GM12878 (cell line): ENCODE measurements around the gene CDYL. TPM values are rescaled to one million over a fixed set of nuclear protein-coding genes. Genes with fewer than 3 reads are reported as not detected.

Experiments used
- ATAC-seq: fragments of 200-7000 bp; cut with Tn5 transposase; 3 replicates; pipeline ENCODE4 v1.9.1; 2020; ENCODE audit warnings: mild to moderate bottlenecking, moderate library complexity
- BruUV-seq: library from RNA; stranded (reverse); fragments of 400-500 nt; replicated peaks from 2 replicates; lab custom pipeline; 2021; lab: Mats Ljungman, UMichigan
- CTCF ChIA-PET: fragments of 300-600 bp; sonication (Branson Sonifier 250); formaldehyde crosslinking; extraction: SDS; loops from one replicate; lab custom pipeline; 2021; ENCODE audit warnings: inconsistent platforms; lab: Yijun Ruan, JAX
- POLR2A ChIA-PET: fragments of 350-600 bp; formaldehyde crosslinking; extraction: SDS; loops from one replicate; lab custom pipeline; 2021; ENCODE audit warnings: inconsistent platforms; lab: Charles Lee
- RAD21 ChIA-PET: fragments of 300-600 bp; sonication (Branson Sonifier 250); formaldehyde crosslinking; loops from one replicate; lab custom pipeline; 2023; ENCODE audit warnings: antibody characterized with exemption; ENCODE audit not compliant: unreplicated experiment; lab: Charles Lee
- SMC1A ChIA-PET: fragments of 300-600 bp; sonication (Branson Sonifier 250); formaldehyde crosslinking; loops from one replicate; lab custom pipeline; 2023; ENCODE audit not compliant: unreplicated experiment, uncharacterized antibody; lab: Charles Lee
- DNase-seq: peaks from one replicate; pipeline ENCODE4 v3.0.0-alpha.2; 2011; ENCODE audit warnings: low read depth, low spot score
- FAIRE-seq: peaks from 3 replicates; lab custom pipeline; 2011; peaks lifted over from hg19 to GRCh38; lab: Jason Lieb, UNC
- H2AFZ ChIP-seq: 2 replicates; pipeline ENCODE4 v1.6.0; 2011; ENCODE audit warnings: low read depth, low read length, control low read depth; ENCODE audit not compliant: control insufficient read depth
- H3K27ac ChIP-seq: 2 replicates; pipeline ENCODE4 v1.5.1; 2011; ENCODE audit warnings: control low read depth; ENCODE audit not compliant: control insufficient read depth, insufficient read depth
- H3K27me3 ChIP-seq, 2 experiments: replicated peaks in 1 of 2; 2 replicates each; pipeline versions ENCODE4 v1.6.0 to v1.6.1; 2011; ENCODE audit warnings: low read length in 1 of 2; ENCODE audit not compliant: control insufficient read depth in 2 of 2, insufficient read depth in 2 of 2
- H3K36me3 ChIP-seq, 2 experiments: 2 replicates each; pipeline ENCODE4 v1.5.1; 2011; ENCODE audit warnings: low read length in 1 of 2; ENCODE audit not compliant: control insufficient read depth in 2 of 2, insufficient read depth in 2 of 2
- H3K4me1 ChIP-seq: 2 replicates; pipeline ENCODE4 v1.6.1; 2011; ENCODE audit warnings: mild to moderate bottlenecking, low read length, moderate library complexity, mixed read lengths; ENCODE audit not compliant: control insufficient read depth, insufficient read depth
- H3K4me2 ChIP-seq: 2 replicates; pipeline ENCODE4 v1.6.0; 2011; ENCODE audit warnings: control low read depth; ENCODE audit not compliant: control insufficient read depth, insufficient read depth
- H3K4me3 ChIP-seq: fragments of 200-600 bp; sonication (generic); 2 replicates; pipeline ENCODE4 v1.5.1; 2016
- H3K79me2 ChIP-seq: 2 replicates; pipeline ENCODE4 v1.6.0; 2011; ENCODE audit warnings: low read length; ENCODE audit not compliant: control insufficient read depth, insufficient read depth
- H3K9ac ChIP-seq: 2 replicates; pipeline ENCODE4 v1.8.0; 2011; ENCODE audit warnings: low read length, control low read depth, mixed read lengths; ENCODE audit not compliant: control insufficient read depth, insufficient read depth
- H3K9me3 ChIP-seq: replicated peaks from 3 replicates; pipeline ENCODE4 v1.5.1; 2011; ENCODE audit warnings: mild to moderate bottlenecking, low read length; ENCODE audit not compliant: control insufficient read depth, insufficient read depth
- H4K20me1 ChIP-seq: 2 replicates; pipeline ENCODE4 v1.6.0; 2011; ENCODE audit not compliant: control insufficient read depth, insufficient read depth
- CTCF ChIP-seq, 3 experiments: IDR thresholded peaks in 2 of 3; conservative IDR thresholded peaks in 1 of 3; 2 replicates each; pipeline ENCODE4 v1.5.1; 2011; ENCODE audit warnings: low read depth in 3 of 3, low read length in 3 of 3, mild to moderate bottlenecking in 3 of 3, control low read depth in 2 of 3, moderate library complexity in 2 of 3, inconsistent platforms in 1 of 3, mixed read lengths in 1 of 3; ENCODE audit not compliant: control insufficient read depth in 2 of 3, insufficient read depth in 1 of 3; ENCODE audit errors: extremely low read depth in 1 of 3
- EP300 ChIP-seq, 2 experiments: fragments of 150-350 bp in 1 of 2; IDR thresholded peaks; 2 replicates each; pipeline ENCODE4 v1.6.1; 2011 to 2012; ENCODE audit warnings: low read depth in 2 of 2, low read length in 2 of 2, borderline replicate concordance in 1 of 2, improper control_type of control experiment in 1 of 2, inconsistent platforms in 1 of 2; ENCODE audit not compliant: control insufficient read depth in 1 of 2
- IKZF2 ChIP-seq, 2 experiments: fragments of 450-650 bp; IDR thresholded peaks; 2 replicates each; pipeline ENCODE4 v1.6.1; 2017; ENCODE audit warnings: mild to moderate bottlenecking in 2 of 2, moderate library complexity in 2 of 2
- JUNB ChIP-seq: IDR thresholded peaks from 2 replicates; pipeline ENCODE4 v1.6.1; 2016; ENCODE audit warnings: antibody characterized with exemption, mild to moderate bottlenecking
- RELB ChIP-seq: fragments of 450-650 bp; IDR thresholded peaks from 2 replicates; pipeline ENCODE4 v1.6.1; 2017; ENCODE audit warnings: low read depth, mild to moderate bottlenecking, moderate library complexity
- USF1 ChIP-seq: IDR thresholded peaks from 2 replicates; pipeline ENCODE4 v1.6.1; 2011; ENCODE audit warnings: borderline replicate concordance, low read depth, mild to moderate bottlenecking, moderate library complexity, mixed read lengths, low read length; ENCODE audit not compliant: insufficient read depth; ENCODE audit errors: extremely low read length
- WGBS: methylation state at CpG from one replicate; pipeline ENCODE4 v1.1.6; 2016; ENCODE audit warnings: low lambda C conversion rate; ENCODE audit not compliant: insufficient replicate concordance, insufficient coverage; ENCODE audit errors: missing lambda C conversion rate; 5-methylcytosine and 5-hydroxymethylcytosine counted together
- in situ Hi-C: fragments of 300-500 bp; cut with MboI; formaldehyde crosslinking; loops from 9 replicates; pipeline ENCODE4 v1.14.3; 2018; ENCODE audit warnings: mixed read lengths
- intact Hi-C: fragments of 100-400 bp; cut with micrococcal nuclease; formaldehyde crosslinking; loops from one replicate; pipeline ENCODE4 v1.14.2; 2022; ENCODE audit not compliant: unreplicated experiment
- polyA plus RNA-seq, 11 experiments: library from polyadenylated mRNA; depleted of rRNA in 4 of 11; unstranded in 6 of 11; stranded (reverse) in 5 of 11; fragments of >200 nt; fragmentation: Nextera tagmentation in 4 of 11; fragmentation: Illumina TruSeq in 1 of 11; extraction: Ambion mirVana in 4 of 11; extraction: Trizol in 1 of 11; gene quantifications; 1 replicate in 1 of 11; 2 replicates in 10 of 11; pipeline versions ENCODE4 v1.2.1 to v1.2.3, GENCODE V29; 2011 to 2016; ENCODE audit warnings: inconsistent platforms in 2 of 11, missing spikeins in 2 of 11, low read depth in 1 of 11
- total RNA-seq, 4 experiments: library from RNA; depleted of rRNA in 3 of 4; stranded (reverse); fragments of >200 nt in 3 of 4; fragmentation: Illumina TruSeq in 1 of 4; extraction: Trizol in 1 of 4; gene quantifications; 2 replicates each; pipeline versions ENCODE4 v1.2.1 to v1.2.3, GENCODE V29; 2013 to 2021

The CDYL gene
- total and polyA plus RNA-seq, 10 of the 15 experiments (the other 5 are each of a cell fraction or from before 2014, with no cell fraction given), result 9.3 to 61.2 (median 28.5) TPM

- Histone ChIP-seq H3K4me1 (peaks cover 27% of the 10 kb centered on the region), H2AFZ (no peak overlapping the region), H3K9ac (no peak overlapping the region), H3K79me2 (peaks cover 86% of the 10 kb centered on the region), H4K20me1 (no peaks in the 10 kb centered on the region; the same call in 1 of the 2 replicates), H3K9me3 (no peaks in the 10 kb centered on the region; the same call in 2 of the 3 replicates), H3K27ac (peak overlapping the region; percentile 4), H3K4me2 (peak overlapping the region; percentile 88), H3K4me3 (no peak overlapping the region; the same call in 1 of the 2 replicates), H3K36me3 (peaks cover 0 to 4% of the 10 kb centered on the region in 2 experiments; a peak in 3 of 4 replicates), H3K27me3 (no peaks in the 10 kb centered on the region)
- ChIA-PET CTCF (interaction anchor here (0.7 to 3.7 kb wide), 10 partner anchors 10 to 141 kb away, joined by 3 to 78 read pairs (median 4); no protein-coding TSS in a partner anchor), RAD21 (interaction anchor here (0.9 to 3.9 kb wide), 10 partner anchors 8 to 118 kb away, joined by 4 to 49 read pairs (median 10); partner anchors contain the start of gene CDYL), SMC1A (interaction anchor here (0.6 to 4.2 kb wide), 13 partner anchors 9 to 1009 kb away, joined by 3 to 89 read pairs (median 5); no protein-coding TSS in a partner anchor), POLR2A (interaction anchor here (0.9 to 3.5 kb wide), 6 partner anchors 9 to 217 kb away, joined by 3 to 47 read pairs (median 10); no protein-coding TSS in a partner anchor)
- in situ Hi-C loops, result no loop called here
- 57% methylated on average over 5 of the region's 5 CpGs for WGBS
- intact Hi-C loops, result no loop called here
- DNase-seq (no peak), FAIRE-seq (no peak), ATAC-seq (peak; percentile 6; the same call in 1 of the 3 replicates)
- no TSS peak for BruUV-seq
- TF ChIP-seq CTCF (IDR thresholded peaks at IDR 0.05 in 2 of 3, conservative IDR thresholded peaks at IDR 0.05 in 1 of 3; ENCODE audit: control insufficient read depth in 2 of 3, extremely low read depth in 1 of 3, insufficient read depth in 1 of 3, low read depth in 3 of 3, low read length in 3 of 3), result peak; percentile 8 to 34 (median 19); a peak in 2 of 6 replicates
- peak in 1 of 2 experiments; percentile 10; a peak in 2 of 4 replicates for TF ChIP-seq IKZF2 (IDR thresholded peaks at IDR 0.05)
- peak; percentile 30; the same call in 1 of the 2 replicates for TF ChIP-seq RELB
- peak; percentile 28; the same call in 1 of the 2 replicates for TF ChIP-seq JUNB
- no peak for TF ChIP-seq USF1
- no peak for TF ChIP-seq EP300 (IDR thresholded peaks at IDR 0.05; ENCODE audit: borderline replicate concordance in 1 of 2, control insufficient read depth in 1 of 2, low read depth in 2 of 2, low read length in 2 of 2)
Measured at GRCh38 chr6:4790158-4790899, 14.1 kb downstream of the CDYL start.
